GM18498 (cell line): ENCODE measurements around the gene FYB1.

ENCODE experiments used
- ATAC-seq: cut with Tn5 transposase; IDR thresholded peaks from one replicate; pipeline ENCODE4 v1.9.1; 2021; ENCODE audit warnings: mild to moderate bottlenecking, moderate library complexity; ENCODE audit not compliant: unreplicated experiment

Gene FYB1

DNA sequence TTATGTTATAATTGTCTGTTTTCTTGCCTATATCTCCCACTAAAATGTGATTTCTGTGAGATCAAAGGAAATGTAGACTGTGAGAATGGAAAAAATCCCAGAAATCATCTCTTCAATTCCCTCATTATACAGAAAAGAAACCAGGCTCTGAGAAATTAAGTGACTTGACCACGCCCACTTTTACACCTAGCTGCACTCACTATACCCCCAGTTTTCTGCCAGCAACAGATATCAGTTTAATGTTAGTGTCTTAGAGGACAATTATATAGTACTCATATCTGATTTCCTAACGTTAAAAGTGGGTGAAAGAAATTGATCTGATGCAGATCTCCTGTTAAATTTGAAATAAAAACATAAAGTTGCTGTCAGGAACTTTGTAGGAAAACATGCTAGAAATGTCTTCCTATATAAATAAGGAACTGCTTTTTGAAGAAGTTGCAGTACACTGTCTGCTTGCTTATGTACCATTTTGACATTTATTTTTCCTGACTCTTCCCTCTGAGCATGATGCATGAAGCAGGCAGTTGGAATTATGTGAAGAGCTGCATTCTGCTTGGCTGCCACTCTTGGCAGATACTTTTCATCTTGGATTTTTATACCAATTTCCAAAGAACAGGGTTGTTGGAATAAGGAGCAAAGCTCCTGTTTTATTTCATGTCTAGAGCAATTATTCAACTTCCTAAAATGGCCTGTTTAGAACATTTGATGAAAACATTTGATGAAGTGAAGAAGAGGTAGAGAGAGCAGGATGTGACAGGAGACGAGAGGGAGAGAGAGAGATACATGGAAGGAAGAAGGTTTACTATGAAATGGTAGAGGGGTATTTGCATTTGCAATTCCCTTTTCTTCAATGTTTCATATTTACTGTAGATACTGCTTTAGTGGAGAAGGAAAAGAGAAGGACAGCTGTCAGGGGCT is 87.9 kb downstream of the FYB1 start:
- no peak for ATAC-seq

DNA sequence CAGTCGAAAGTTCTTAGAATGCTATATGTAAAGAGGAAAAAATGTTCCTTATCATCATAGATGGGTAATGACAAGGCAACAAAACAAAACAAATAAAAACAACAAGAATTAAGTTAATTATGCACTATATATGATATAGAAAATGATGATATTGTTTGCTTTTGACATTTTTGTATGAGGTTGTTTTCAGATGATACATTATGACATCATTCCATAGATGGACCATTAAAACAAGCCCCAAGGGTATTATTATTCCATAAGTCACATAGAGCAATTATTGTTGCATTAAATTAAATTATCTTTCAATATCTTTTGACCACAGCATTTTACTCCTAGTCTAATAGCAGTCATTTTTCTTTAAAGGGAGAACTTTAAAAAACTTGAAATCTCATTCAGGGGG is 88.6 kb downstream of the FYB1 start:
- no peak for ATAC-seq

DNA sequence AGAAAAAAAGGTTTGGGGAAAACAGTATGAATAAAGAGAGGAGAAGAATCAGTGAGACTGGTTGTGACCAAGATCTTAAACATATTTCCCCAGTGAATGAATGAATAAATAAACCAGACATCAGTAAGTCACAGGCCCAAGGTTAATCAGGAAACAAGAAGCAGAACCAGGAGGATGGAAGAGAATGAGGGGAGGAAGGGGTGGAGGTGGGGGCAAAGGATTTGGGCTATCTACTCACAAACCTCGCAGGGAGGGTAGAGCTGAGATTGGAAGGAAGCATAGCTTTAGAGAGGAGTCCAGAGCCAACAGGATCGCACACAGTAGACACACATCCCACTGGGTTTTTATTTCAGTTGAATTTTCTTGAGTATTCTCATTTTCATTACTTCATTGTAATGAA is 97.4 kb downstream of the FYB1 start:
- ATAC-seq = no peak

DNA sequence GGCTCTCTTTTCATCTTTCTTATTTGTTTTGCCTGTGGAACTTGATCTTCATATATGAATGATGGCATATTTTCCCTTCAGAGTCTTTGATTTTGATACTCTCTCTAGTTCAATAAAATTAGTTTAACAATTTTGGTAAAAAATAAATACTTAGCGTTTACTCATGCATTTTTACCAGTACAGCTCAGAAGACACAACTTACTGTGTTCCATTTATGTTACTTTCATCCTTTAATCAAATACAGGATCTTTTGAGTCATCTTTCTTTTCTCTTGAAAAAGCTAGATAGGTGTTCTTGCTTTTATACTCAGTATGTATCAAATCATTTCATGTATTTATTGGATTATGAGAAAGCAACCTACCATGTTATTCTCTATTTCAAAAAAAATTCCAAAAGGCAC is 98.0 kb downstream of the FYB1 start:
- ATAC-seq = no peak

DNA sequence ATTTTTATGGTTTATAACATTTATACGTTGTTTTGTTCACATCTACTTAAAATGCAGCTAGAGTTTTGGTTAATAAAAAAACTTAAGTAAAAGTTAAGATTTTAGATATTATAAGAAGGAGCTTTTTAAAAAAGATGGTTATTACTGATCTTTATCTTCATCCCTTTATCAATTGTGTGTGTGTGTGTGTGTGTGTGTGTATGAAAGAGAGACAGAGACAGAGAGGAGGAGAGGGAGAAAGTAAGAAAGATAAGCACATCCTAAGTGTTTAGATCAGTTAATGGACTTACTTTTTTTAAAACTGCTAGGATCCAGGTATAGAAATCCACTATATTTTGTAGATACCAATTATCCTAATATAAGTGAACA is 99.3 kb downstream of the FYB1 start:
- no peak for ATAC-seq

DNA sequence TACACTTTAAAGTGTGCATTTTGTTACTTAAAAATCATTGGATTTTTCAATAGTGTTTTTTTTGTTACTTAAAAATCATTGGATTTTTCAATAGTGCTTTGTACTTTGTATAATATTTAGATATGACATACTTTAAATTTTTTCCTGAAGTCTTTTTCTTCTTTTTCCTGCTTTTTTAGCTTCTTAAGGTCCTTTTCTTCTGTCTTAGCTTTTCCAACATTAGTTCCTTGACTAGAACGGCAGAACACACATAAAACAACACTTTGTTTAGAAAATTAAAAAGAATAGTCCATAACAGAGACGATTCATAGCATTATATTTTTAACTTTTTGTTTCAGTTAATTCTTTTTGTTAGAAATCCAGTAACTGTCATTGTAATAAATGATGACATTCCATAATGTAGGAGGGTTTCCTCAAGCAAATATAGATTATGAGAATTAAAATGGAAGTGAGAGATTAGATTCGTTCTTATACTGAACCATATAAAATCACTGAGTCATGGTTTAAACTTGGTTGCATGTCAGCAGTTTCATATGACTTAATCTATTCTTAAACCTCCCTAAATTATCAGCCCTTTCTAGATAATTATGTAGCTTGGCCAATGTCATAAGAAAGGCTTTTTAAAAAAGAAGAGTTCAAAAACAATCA is 99.8 kb downstream of the FYB1 start:
- no peak for ATAC-seq

DNA sequence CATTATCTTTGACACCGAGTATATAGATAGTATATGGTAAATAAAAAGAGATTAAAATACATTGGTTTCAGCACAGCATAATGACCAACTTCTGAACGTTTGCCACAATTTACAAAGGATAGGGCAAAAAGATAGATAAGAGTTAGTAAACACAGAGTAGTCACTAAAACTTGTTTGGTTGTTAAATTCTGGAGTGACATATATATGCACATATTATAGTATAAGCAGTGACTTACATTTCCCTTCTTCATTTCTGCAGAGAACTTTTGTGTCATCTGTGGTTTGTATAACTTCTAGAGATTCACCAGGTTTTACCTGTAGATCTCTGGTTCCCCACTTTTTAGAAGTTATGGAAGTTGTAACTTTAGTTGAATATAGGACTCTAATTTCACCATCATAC is 100.7 kb downstream of the FYB1 start:
- ATAC-seq = no peak

DNA sequence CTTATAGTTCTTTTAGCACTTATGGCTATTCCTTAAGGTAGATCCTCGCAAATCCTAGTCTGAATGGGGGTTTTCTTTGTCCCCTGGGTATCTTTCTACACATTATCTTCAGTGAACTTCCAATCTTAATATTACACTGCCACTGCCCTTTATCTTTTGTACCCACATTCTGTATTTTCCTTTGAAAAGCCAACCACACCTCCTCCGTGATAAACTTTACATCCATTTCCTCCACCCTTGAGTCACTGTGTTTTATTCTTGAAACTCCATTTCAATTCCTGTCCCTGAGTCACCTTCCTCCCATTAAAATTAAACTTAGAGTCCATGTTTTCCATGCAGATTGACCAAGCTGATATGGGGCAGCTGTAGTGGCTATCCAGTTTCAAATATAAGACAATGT is 102.0 kb downstream of the FYB1 start:
- ATAC-seq = no peak

DNA sequence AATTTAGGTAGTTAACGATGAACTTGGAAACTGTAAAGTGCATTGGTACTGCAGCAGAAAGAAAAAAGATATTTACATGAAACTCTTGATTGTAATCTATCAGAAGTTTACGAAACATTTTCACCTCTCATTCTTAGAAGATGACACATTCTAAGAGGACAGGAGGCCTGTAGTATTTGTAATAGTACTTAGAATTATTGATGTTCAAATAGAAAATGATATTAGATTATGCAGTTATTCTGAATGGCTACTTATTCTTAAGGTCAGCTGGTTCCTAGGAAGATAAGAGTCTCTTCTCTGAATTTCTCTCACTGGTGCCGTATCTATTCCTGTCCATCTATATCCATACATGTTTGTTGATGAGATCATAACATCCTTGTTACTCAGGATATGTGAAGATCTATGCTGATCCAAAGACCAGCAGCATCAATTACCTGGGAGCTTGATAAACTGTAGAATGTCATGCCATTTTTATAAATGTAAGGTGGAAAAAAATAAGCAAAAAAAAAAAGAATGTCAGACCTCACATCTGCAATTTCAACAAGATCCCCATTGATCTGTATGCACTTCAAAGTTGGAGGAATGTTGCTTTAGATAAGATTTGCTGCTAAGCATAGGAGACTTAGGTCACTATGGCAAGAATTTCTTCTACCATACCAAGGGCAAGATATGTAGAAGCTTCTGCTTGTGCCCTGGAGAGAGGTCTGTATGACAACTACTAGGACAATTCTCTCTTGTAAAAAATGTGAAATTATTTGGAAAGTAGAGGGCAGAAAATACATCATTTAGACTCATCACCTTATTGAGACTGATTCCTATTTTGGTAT is 102.8 kb downstream of the FYB1 start:
- no peak for ATAC-seq

DNA sequence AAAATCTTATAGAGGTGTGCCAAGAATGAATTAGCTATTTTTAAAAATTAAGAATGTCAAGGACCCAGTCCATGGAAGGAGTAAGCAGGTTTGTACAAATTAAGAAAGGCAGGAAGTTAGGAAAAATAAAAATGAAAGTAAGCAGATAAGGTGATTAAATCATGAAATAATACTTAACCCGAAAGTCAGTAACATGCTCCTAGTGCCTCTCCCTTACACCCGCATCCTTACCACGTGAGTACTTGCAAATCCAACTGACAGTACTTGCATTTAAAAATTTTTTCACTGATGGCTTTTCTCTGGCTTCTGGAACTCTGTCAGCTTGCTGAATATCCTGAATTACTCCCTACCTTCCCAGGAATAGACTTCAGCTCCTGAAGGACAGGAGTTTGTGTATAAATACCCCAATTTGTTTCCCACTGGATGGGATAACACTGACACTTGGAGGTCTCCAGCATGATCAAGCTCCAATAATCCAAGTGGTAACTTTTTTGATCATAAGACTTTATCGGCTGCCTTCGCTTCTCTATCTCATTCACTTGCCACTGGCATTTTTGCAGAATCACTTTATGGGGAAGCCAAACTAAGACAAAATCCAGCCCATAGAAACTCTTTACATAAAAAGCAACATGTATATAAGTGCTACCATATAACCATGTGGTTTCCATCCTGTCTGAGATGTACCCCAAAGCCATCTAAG is 103.6 kb downstream of the FYB1 start:
- ATAC-seq = no peak

DNA sequence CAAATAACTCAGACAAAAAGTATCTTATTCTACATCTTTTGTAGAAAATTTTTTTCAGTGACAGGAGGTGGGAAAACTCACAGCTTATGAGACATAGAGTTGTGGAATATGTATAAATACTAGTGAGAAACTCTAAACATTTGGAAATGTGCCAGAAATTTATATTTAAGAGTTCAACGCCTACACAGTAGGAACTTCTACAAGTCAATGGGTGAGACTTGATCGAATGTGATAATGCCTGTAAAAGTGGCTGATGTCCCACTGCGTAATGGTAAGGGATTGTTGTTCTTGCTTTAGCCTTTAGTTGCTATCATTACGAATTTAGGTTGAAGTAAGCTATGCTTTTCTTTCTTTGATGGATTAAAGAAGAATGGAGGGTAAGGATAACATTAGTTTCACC is 105.2 kb downstream of the FYB1 start:
- no peak for ATAC-seq

DNA sequence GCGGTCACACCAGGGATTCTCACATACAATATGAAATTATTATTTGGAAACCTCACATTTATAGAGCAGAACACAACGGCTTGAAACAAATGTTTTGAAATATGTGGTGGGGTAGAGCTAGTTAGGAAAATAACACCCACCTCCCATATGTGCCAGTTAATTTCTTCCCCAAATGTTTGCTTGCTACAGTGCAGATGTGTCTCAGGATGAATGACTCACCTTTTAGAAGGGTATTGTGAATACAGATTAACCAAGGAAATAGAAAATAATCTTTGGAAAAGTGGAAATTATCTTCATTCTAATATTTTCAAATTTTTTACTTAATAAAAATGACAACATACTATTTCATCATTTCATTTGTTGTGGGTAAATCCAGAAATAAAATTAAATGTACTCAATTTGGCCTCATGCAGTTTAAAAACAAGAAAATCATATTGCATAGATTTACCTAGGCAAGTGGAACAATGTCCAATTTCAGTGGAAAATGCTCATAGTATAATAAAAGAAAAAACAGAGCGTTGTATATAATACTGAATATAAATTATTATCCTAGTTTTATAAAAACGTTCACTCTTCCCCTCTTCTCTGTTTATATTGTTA is 105.9 kb downstream of the FYB1 start:
- ATAC-seq = no peak

DNA sequence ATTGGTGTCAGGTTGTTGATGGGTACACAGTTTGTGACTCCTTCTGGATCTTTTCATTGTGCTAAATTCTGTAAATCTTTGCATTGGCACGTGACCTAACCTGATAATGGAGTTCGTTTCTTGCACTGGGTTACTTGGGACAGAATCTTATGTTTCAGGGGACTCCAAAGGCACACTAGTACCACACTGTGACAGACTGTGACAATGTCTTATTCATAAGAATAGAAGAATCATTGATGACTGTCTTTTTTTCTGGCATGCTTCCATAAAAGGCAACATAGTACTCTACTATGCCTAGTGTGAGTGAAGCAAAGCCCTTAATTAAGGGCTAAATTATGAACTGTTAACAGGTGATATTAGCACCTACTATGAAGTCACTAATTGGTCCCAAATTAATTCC is 109.8 kb downstream of the FYB1 start:
- no peak for ATAC-seq

DNA sequence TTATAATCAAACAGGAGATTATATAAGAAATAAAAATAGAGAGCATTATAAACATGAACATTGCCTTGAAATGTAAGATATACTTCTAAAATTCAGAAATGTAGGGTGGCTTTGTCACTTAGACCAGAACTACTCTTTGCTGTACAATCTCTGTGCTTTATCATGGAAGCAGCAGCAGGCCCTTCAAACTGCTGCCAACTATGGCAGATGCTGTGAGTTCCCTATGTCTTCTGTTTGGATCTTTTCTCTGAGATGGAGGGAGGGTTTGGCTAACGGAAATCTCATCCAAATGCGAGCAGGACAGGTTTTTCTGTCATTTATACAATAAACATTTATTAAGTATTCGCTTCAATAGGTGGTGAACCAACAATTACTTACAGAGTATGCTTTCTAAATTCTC is 110.4 kb downstream of the FYB1 start:
- ATAC-seq = no peak

DNA sequence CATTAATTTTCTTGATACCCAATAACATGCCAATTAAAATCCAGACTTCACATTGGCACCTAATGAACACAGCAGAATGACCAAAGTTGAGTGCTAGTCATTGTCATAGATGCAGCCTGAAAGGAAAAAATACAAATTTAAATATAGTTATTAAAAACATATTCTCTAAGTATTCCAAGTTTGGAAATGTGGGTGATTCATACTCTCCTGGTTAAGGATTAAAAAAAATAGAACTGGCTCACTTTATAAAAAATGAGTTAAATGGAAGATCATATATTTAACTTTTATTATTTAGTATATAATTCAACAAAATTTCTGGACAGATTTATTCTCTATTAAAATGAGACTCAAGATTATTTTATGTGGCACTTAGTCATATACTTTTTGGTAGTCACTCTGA is 112.0 kb downstream of the FYB1 start:
- ATAC-seq = no peak

DNA sequence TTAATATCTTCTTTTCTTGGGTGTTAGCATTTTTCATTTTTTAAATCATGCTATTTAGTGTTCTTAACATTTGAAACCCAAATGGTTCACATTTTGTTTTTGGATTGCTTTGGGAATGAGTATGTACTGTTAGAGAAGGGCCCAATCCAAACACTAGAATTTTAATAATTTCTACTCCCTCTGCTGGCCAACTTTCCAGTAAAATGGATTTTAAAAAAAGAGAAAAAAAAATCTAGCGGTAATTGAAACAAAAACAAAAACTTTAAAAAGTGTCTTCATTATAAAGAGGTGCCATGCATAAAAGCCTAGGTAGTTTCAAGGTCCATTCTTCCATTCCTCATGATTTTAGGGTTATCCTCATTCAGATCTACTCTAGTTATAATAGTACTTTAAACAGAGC is 113.0 kb downstream of the FYB1 start:
- ATAC-seq = no peak

DNA sequence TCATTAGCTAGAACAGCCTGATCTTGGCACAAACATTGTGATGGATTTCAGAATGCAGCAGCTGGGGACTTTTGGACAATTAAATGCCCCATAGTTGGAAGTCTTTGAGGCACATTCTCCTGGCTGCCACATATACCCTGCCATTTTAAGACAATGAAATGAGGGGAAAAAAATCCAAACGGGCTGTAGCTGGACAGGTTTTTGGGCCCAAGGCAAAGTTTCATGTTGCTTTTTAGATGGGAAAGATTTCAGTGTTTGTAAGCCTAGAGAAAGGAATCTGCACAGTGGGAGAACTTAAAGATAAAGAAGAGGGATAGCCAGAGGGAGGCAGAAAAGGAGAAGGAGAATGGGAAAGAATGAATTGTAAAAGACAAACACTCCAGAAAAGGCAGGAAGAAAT is 115.1 kb downstream of the FYB1 start:
- no peak for ATAC-seq

DNA sequence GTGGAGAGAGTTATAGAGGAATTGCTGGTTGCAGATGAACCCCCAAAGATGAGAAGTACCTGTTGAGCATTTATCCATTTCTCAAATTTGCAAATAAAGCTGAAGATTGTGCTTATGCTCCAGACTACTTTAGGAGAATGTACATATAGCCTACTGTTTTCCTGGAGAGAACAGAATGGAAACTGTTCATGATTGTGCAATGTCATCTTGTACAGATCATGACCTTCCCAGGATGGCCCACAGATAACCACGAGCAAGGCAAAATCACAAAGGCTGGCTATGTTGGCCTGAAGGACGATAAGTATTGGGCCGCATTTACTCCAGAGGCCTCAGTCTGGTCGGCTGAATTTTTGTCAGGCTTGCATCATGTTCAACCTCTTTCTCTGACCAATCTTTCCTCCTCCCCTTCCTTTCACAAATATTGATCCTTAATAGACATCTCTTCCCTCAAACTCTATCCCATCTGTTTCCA is 116.6 kb downstream of the FYB1 start:
- no peak for ATAC-seq

DNA sequence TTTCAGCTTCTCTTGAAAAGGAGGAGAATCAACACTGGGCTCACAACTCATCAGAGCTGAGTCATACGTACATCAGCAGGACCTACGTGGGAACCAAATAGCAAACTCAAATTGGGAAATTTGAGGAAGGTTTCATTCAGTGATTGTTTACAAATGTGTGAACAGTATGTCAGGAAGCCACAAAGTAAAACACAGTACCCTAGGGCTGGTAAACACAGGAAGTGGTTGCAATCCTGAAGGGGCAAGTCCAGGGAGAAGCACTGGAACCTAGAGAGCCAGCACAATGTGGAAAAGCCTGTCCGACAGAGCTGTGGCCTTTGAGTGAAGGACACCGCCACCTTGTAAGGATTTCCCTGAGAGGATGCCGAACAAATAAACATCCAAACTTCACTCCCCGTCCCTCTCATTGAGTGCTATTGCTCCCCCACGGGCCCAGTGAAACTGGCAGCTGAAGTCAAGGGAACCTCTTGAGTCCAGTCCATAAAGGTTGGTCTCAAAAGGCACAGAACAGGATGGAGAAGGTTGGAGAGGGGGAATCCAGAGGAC is 118.4 kb downstream of the FYB1 start:
- ATAC-seq = no peak

DNA sequence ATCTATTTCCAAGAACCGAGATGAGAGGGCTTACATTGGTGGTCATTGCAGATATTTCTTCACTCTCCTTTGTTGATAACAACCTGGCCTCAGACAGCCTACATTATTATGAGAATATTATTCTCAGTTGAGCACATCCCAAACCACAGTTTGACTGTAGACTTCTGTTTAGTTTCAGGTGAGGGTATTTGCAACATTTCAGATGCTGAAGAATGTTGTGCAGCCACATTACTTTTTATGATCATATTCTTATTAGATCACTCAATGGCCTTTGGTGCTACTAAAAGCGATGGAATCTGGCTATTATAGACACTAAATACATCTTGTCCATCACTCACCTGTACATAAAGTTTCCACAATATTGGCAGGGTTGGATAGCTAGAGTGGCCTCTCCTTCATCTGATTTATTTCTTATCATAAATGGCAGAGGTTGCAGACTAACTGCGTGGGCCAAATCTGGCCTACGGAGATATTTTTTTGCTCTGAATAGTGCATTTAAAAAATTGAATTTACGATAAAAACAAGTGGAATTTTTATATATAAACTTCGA is 119.0 kb downstream of the FYB1 start:
- ATAC-seq = no peak
